ENCODE measurements around the gene BIRC6.

DNA sequence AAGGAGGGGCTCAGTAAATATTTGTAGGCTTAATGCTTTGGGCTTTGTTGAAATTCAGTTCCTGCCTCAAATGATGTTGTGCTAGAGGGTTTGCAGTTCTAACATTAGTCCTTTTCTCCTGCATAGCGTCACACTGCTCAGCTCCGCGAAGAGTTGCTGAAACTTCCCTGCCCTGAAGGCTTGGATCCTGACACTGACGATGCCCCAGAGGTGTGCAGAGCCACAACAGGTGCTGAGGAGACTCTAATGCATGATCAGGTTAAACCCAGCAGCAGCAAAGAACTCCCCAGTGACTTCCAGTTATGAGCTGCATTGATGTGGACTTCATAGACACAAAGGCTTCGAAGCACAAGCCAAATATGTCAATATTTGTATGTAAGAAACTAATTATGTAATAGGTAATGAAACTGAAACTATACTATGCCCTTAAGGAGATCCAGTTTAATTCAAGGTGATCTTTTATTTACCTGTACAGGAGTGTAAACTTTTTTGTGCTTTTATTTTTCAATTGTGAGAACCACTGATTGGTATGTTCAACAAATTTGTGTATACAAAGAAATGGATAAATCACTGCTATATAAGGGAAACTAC is 260.9 kb downstream of the BIRC6 start:
- no peak for TF ChIP-seq POLR2A (IDR thresholded peaks at IDR 0.05)
- TF ChIP-seq, protein P1, sequence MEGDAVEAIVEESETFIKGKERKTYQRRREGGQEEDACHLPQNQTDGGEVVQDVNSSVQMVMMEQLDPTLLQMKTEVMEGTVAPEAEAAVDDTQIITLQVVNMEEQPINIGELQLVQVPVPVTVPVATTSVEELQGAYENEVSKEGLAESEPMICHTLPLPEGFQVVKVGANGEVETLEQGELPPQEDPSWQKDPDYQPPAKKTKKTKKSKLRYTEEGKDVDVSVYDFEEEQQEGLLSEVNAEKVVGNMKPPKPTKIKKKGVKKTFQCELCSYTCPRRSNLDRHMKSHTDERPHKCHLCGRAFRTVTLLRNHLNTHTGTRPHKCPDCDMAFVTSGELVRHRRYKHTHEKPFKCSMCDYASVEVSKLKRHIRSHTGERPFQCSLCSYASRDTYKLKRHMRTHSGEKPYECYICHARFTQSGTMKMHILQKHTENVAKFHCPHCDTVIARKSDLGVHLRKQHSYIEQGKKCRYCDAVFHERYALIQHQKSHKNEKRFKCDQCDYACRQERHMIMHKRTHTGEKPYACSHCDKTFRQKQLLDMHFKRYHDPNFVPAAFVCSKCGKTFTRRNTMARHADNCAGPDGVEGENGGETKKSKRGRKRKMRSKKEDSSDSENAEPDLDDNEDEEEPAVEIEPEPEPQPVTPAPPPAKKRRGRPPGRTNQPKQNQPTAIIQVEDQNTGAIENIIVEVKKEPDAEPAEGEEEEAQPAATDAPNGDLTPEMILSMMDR (IDR thresholded peaks at IDR 0.05), result no peak

Measured in uterus (tissue), 2 donors.